Measurements from ENCODE around the gene PDE2A. TPM values are rescaled to one million over a fixed set of nuclear protein-coding genes. Genes with fewer than 3 reads are reported as not detected.

The PDE2A gene
- polyA plus RNA-seq, 1 experiment, result 0.64 TPM

DNA sequence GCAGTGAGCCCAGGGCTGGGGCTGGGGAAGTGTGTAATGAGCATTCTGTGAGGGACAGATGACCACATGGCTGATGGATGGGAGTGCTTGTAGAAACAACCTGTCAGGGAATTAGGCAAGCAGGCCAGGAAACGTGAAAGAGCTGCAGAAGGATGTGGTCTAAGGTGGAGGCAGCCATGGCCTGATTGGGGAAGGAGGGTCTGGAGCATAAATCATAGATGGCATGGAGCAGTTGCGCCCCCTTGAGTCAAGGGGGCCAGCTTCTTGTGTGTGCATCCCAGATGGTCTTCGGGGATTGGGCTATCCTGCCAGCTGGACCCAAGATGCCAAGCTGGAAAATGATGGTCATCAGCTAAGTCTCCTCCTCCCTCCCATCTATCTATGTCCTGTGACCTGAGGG lies 120.5 kb downstream of the PDE2A start:
- ChIA-PET POLR2A (no interaction called here), CTCF (interaction anchor here (1.3 kb wide), 1 partner anchor 83 kb away, joined by 6 read pairs; no protein-coding TSS in a partner anchor)
- Histone ChIP-seq H3K4me3 (ENCODE audit: low read depth, low read length) (no peak overlapping the region), H3K27me3 (ENCODE audit: control insufficient read depth, insufficient read depth, low read length) (0 out of 2 replicates have a peak, but pooled peaks cover 5% of the 10 kb centered on the region), H3K36me3 (ENCODE audit: control insufficient read depth, insufficient read depth, low read length) (no peaks in the 10 kb centered on the region)
- TF ChIP-seq CTCF (IDR thresholded peaks at IDR 0.05; ENCODE audit: insufficient read depth, low read depth, low read length), result no peak
- no peak for DNase-seq (ENCODE audit: low read depth)

- no peak overlapping the region for H3K4me3 ChIP-seq (ENCODE audit: low read depth, low read length)
- H3K36me3 ChIP-seq (ENCODE audit: control insufficient read depth, insufficient read depth, low read length), result no peaks in the 10 kb centered on the region
- 0 out of 2 replicates have a peak, but pooled peaks cover 5% of the 10 kb centered on the region for H3K27me3 ChIP-seq (ENCODE audit: control insufficient read depth, insufficient read depth, low read length)
- TF ChIP-seq CTCF (IDR thresholded peaks at IDR 0.05; ENCODE audit: insufficient read depth, low read depth, low read length), result no peak
- CTCF ChIA-PET, result interaction anchor here (0.6 to 1.2 kb wide), 3 partner anchors 28 to 119 kb away, joined by 3 to 4 read pairs (median 3); no protein-coding TSS in a partner anchor
- POLR2A ChIA-PET, result no interaction called here
- no peak for DNase-seq (ENCODE audit: low read depth)
Measured at GRCh38 chr11:72552399-72552910, 121.8 kb downstream of the PDE2A start.

- Histone ChIP-seq H3K36me3 (ENCODE audit: control insufficient read depth, insufficient read depth, low read length) (no peaks in the 10 kb centered on the region), H3K4me3 (ENCODE audit: low read depth, low read length) (no peak overlapping the region), H3K27me3 (ENCODE audit: control insufficient read depth, insufficient read depth, low read length) (0 out of 2 replicates have a peak, but pooled peaks cover 6% of the 10 kb centered on the region)
- no peak for TF ChIP-seq CTCF (IDR thresholded peaks at IDR 0.05; ENCODE audit: insufficient read depth, low read depth, low read length)
- CTCF ChIA-PET, result no interaction called here
- POLR2A ChIA-PET, result no interaction called here
- DNase-seq (ENCODE audit: low read depth), result no peak
Measured at GRCh38 chr11:72551571-72551970, 122.7 kb downstream of the PDE2A start.

GRCh38 chr11:72548463-72548862 lies 125.8 kb downstream of the PDE2A start:
- no peaks in the 10 kb centered on the region for H3K36me3 ChIP-seq (ENCODE audit: control insufficient read depth, insufficient read depth, low read length)
- ChIA-PET CTCF (interaction anchor here (0.6 to 0.9 kb wide), 2 partner anchors 64 to 67 kb away, joined by 3 to 4 read pairs; no protein-coding TSS in a partner anchor), POLR2A (no interaction called here)
- peaks cover 7% of the 10 kb centered on the region for H3K27me3 ChIP-seq (ENCODE audit: control insufficient read depth, insufficient read depth, low read length)
- TF ChIP-seq CTCF (IDR thresholded peaks at IDR 0.05; ENCODE audit: insufficient read depth, low read depth, low read length), result no peak
- no peak overlapping the region for H3K4me3 ChIP-seq (ENCODE audit: low read depth, low read length)
- no peak for DNase-seq (ENCODE audit: low read depth)

DNA sequence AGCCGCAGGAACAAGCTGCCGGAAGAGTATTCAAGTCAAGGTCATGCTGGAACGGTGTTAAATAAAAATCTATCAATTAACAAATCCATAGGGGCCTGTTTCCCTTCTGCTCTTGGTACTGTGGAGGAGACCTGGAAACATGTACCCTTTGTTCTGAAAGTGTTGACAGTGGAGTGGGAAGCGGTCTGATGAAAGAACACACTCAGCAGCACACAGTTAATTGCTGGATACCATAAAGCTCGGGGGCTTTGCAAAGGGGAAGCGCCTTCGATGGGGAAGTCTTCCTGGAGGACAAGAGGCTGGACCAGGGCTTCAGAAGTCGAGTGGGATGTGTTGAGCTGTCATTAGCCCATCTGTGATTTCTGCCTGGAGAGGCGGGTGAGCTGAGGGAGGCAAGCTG lies 127.4 kb downstream of the PDE2A start:
- Histone ChIP-seq H3K36me3 (ENCODE audit: control insufficient read depth, insufficient read depth, low read length) (no peaks in the 10 kb centered on the region), H3K4me3 (ENCODE audit: low read depth, low read length) (no peak overlapping the region), H3K27me3 (ENCODE audit: control insufficient read depth, insufficient read depth, low read length) (peaks cover 8% of the 10 kb centered on the region)
- POLR2A ChIA-PET, result no interaction called here
- CTCF ChIA-PET, result interaction anchor here (1.5 to 2.3 kb wide), 2 partner anchors 10 to 75 kb away, joined by 5 to 7 read pairs; no protein-coding TSS in a partner anchor
- DNase-seq (ENCODE audit: low read depth), result no peak
- no peak for TF ChIP-seq CTCF (IDR thresholded peaks at IDR 0.05; ENCODE audit: insufficient read depth, low read depth, low read length)

Measured in BJ (cell line).